GM04504 (cell line): ENCODE measurements around the gene SLC35F3.
"Not testable (repeated sequence)": the region's sequence is repeated elsewhere in the genome, so short reads cannot be mapped to it uniquely, and the experiment has no call there.

Experiments
- DNase-seq: peaks from one replicate; pipeline ENCODE4 v3.0.0-alpha.2; 2012; ENCODE audit warnings: low read depth

The SLC35F3 gene

DNA sequence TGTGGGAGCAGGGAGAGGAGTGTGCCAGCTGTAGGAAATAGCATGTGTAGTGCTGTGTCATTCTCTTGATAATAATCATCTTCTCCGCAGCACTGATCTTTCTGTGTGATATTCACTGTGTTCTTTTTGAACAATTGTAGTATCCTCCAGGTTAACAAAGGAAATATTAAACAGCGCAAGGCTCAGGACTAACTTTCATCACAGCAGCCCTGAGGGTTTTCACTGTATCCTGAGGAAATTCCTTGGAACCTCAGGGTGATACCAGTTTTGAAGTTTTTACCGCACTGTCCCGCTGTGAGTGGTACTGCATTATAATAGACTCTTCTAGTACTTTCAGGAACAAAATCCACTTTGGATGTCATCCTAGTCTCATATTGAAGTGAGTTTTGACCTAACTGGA, 240.4 kb downstream of the SLC35F3 start:
- DNase-seq: no peak

DNA sequence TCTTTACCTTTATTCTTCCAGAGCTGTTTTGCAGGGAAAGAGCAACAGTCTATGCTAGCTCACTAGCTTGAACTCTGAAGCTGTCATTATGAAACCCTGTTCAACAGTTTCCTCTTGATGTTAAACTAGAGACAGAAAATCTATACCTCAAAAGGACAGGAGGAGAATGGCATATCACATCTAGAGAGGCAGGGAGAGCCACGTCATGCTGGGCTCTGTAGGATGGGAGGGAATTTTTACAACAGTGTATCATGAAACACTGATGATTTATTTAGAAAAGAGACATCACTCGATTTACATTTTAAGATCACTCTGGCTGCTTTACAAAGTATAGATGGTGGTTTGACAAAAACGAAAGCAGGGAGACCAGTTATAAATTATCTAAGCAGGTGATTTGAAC, 243.9 kb downstream of the SLC35F3 start:
- no peak for DNase-seq

DNA sequence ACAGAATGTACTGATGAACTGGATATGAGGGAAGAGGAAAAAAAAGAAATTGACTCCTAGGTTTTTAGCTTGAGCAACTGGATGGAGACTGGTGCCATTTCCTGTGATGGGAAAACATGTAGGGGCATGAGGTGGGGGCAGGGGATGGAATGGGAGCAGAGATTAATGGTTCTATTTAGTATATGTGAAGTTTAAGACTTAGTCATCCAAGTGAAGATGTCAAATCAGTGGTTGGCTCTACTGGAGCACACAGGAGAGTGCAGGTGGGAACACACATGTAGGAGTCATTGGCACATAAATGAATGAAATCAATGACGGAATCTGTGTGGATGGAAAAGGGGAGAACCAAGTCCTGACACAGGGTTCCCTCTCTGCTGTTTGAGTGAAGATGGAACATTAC, 244.3 kb downstream of the SLC35F3 start:
- DNase-seq: no peak

- peak; percentile 11 for DNase-seq
Observed at GRCh38 chr1:234149217-234149616, 244.7 kb downstream of the SLC35F3 start.

DNA sequence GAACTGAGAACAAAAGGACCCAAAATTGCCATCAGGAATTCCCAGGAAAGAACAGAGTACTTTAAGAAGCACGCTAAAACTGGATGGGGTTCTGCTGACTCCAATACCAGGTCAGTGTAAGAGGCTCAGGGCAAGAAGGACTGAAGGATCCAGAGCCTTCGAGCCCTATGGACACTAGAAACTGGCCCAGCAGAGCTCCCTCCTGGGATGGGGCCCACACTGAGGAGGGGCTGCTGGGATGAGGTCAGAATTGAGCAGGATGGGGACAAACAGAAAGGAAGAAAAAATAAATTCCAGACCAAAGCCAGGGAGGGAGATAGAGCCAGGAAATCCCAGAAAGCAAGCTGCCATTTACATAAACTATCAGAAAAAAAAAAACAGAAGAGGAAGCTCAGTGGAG, 246.4 kb downstream of the SLC35F3 start:
- no peak for DNase-seq

DNA sequence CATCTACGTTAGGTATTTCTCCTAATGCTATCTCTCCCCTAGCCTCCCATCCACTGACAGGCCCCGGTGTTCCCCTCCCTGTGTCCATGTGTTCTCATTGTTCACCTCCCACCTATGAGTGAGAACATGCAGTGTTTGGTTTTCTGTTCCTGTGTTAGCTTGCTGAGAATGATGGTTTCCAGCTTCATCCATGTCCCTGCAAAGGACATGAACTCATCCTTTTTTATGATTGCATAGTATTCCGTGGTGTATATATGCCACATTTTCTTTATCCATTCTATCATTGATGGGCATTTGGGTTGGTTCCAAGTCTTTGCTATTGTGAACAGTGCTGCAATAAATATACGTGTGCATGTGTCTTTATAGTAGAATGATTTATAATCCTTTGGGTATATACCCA, 247.9 kb downstream of the SLC35F3 start:
- DNase-seq: not testable (repeated sequence)

DNA sequence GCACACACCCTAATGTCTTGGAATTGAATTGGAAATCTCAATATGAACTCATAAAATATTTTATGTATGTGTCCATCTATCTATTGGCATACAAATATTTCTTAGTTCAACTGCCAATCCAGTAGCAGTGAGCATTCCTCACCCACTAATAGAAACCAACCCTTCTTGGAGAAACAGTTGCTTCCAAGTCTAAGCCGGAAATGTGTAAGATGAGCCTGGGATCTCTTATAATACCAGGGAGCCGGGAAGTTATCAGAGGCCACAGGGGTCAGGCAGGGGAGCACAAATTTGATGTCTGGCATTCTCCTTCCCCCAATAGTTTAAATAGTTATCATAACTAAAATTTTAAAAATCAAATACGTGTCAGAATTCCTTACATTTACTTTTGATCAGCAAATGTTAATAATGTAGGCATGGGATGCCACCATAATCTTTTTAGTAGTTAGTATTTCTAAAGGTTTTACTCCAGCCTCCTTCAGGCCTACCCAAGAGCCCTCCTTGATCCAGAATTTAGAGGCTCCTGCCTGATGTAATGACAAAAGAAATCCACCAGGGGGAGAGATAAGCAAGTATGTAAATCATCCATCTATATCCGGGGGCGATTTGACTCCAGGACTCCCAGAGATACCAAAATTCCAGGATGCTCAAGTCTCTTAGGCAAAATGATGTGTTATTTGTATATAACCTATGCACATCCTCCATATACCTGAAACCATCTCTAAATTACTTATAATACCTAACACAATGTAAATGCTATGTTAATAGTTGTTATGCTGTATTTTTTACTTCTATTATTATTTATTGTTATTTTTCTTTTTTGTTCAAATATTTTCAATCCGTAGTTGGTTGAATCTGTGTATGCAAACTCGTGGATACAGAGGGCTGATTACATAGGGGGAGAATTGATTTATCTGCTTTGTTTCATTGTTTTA, 250.1 kb downstream of the SLC35F3 start:
- peak; percentile 30 for DNase-seq

- DNase-seq: no peak
Observed at GRCh38 chr1:234162661-234163060, 258.2 kb downstream of the SLC35F3 start.

DNA sequence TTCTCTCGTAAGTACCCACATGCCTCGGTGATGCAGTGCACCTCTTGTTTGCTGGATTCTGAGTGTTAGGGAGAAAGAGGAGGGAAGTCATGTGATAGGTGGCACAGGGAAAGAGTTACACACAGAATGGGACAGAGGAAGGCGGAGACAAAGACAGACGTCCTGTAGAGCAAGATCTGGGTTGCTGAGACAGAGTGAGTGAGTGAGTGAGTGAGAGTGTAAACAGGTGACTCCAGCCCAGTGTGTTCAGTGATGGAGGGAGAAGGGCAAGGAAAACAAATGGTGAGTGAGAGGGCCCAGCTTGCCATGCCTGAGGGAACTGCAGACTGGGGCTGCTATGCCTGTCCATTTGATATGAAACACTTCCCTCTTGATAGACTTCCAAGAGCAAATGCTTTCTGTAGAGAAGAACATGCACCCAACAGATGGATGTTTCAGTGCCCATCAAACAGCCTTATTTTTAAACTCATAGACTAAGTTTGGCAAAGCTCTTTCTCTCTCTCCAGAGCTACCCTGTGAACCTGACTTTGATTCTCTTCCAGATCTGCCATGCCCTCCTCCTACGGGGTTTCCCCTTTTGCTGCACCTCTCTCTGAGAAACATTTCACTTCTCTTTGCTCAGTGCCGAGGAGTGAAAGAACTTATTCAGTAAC, 258.9 kb downstream of the SLC35F3 start:
- DNase-seq: no peak

- DNase-seq: no peak
Observed at GRCh38 chr1:234164098-234164709, 259.7 kb downstream of the SLC35F3 start.

GRCh38 chr1:234168061-234168724, 263.7 kb downstream of the SLC35F3 start:
- no peak for DNase-seq

- no peak for DNase-seq
Observed at GRCh38 chr1:234169161-234169849, 264.8 kb downstream of the SLC35F3 start.

GRCh38 chr1:234170067-234170466, 265.6 kb downstream of the SLC35F3 start:
- no peak for DNase-seq

DNA sequence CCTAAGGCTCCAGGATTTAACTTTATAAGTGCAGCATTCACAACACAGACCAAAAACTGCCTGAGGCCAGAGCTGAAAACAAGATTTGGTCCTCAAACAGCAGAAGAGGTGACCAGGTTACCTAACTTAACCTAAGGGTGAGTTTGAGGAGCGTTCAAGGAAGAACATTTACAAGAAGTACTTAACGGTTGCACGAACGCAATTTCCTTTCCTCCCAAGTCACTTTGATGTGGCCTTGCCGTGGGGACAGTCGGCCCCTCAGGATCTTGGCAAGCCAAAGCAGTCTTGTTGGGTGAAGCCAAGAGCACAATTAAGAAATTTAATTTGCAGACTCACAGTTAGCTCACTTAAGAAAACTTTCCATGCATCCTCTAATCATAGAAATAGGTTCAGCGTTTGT, 266.1 kb downstream of the SLC35F3 start:
- no peak for DNase-seq

DNA sequence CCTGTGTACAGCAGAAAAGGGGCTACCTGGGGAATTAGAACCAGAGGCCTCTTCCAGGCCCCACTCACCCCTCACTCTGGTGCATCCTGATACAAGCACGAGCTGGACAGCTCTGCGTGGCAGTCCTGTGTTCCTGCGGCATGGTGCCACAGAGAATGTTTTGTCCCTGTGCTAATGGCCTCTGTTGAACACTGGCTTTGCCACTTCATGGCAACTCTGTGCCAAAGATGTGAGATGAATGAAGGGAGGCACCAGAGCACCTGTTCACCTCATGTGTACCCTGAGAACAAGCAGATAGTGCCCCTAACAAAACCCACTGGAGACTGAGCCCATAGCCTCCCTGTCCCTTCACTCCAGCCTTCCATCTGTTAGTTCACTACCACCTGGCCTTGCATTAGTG, 269.5 kb downstream of the SLC35F3 start:
- DNase-seq: no peak

GRCh38 chr1:234175363-234175762, 270.9 kb downstream of the SLC35F3 start:
- no peak for DNase-seq

DNA sequence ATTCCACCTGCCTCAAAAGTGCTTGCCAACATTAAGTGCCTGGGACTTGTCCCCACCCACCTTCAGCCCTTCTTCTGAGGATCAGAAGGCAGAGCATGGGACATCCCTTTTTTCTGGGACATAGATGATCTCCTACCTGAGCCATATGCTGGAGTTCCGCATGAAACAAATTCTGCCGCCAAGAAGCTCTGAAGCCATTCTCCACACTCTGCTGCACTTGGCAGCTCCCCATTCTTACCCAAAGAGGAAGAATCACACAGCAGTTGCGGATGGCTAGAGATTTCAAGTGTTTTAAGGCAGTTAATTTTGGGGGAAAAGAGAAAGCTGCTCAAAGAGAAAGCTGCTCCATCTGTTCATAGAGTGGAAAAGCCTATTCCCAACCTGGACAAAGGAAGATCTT, 271.5 kb downstream of the SLC35F3 start:
- DNase-seq: no peak

GRCh38 chr1:234176847-234177246, 272.4 kb downstream of the SLC35F3 start:
- DNase-seq: not testable (repeated sequence)

DNA sequence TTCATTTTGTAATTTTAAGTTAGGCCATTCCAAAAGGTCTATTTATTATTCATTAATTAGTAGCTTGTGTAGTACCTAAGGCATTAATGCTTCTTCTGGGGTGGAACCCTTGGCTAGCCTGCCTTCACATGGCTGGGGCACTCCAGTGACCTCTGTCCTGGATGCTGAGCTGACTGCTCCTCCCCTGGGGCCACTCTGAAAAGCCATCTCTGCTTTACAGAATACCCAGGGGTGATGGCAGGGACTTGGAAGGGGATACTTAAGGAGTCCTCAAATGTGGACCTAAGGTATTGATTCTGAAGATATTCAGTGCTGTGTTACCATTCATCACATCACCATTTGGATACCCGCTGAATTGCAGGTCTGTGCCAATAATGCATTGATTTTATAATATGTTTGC, 281.0 kb downstream of the SLC35F3 start:
- DNase-seq: no peak

- no peak for DNase-seq
Observed at GRCh38 chr1:234186037-234186688, 281.7 kb downstream of the SLC35F3 start.

DNA sequence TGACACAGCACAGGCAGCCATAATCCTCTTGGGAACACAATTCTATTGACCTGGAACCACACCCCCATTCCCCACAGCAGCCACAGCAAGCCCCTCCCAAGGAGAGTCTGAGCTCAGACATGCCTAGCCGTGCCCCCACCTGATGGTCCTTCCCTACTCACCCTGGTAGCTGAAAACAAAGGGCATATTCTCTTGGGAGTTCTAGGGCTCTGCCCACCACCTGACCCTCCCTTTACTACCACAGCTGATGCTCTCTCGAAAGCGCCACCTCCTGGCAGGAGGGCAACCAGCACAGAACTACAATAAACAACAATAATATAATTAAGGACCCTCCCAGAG, 283.9 kb downstream of the SLC35F3 start:
- DNase-seq: no peak
